NCI-H1417 (cell line): ENCODE data around the gene CEACAM4.

Experiments used
- DNase-seq, 3 experiments: peaks; one replicate each; lab custom pipeline; 2025; lab: John Stamatoyannopoulos, UW

Gene CEACAM4

GRCh38 chr19:41617941-41618730 is 8.7 kb downstream of the CEACAM4 start:
- DNase-seq: no peak

GRCh38 chr19:41616792-41617621 is 9.9 kb downstream of the CEACAM4 start:
- DNase-seq: no peak

GRCh38 chr19:41615207-41615606 is 11.7 kb downstream of the CEACAM4 start:
- DNase-seq: no peak

- no peak for DNase-seq
These were observed 14.4 kb downstream of the CEACAM4 start for GRCh38 chr19:41612483-41612882.

GRCh38 chr19:41610789-41611188 is 16.1 kb downstream of the CEACAM4 start:
- no peak for DNase-seq

GRCh38 chr19:41607668-41608067 is 19.2 kb downstream of the CEACAM4 start:
- no peak for DNase-seq

GRCh38 chr19:41606215-41606837 is 20.5 kb downstream of the CEACAM4 start:
- no peak for DNase-seq

- DNase-seq: no peak
These were observed 22.0 kb downstream of the CEACAM4 start for GRCh38 chr19:41604831-41605230.

GRCh38 chr19:41601771-41602170 is 25.1 kb downstream of the CEACAM4 start:
- no peak for DNase-seq

GRCh38 chr19:41599175-41599966 is 27.5 kb downstream of the CEACAM4 start:
- DNase-seq: peak in 2 of 3 experiments; percentile 59 to 83

- peak; percentile 56 to 85 (median 84) for DNase-seq
These were observed 29.3 kb downstream of the CEACAM4 start for GRCh38 chr19:41597600-41598041.

GRCh38 chr19:41595890-41596280 is 31.0 kb downstream of the CEACAM4 start:
- no peak for DNase-seq

- peak; percentile 51 to 84 (median 66) for DNase-seq
These were observed 31.5 kb downstream of the CEACAM4 start for GRCh38 chr19:41595258-41595889.

GRCh38 chr19:41591951-41592562 is 34.8 kb downstream of the CEACAM4 start:
- DNase-seq: no peak

GRCh38 chr19:41590936-41591335 is 35.9 kb downstream of the CEACAM4 start:
- no peak for DNase-seq

GRCh38 chr19:41589371-41589770 is 37.5 kb downstream of the CEACAM4 start:
- DNase-seq: no peak

GRCh38 chr19:41588497-41589209 is 38.2 kb downstream of the CEACAM4 start:
- DNase-seq: no peak

GRCh38 chr19:41587838-41588210 is 39.0 kb downstream of the CEACAM4 start:
- no peak for DNase-seq

GRCh38 chr19:41587101-41587837 is 39.6 kb downstream of the CEACAM4 start:
- no peak for DNase-seq
